GM23338 (cell line): ENCODE measurements around the gene DPY19L1. TPM values are rescaled to one million over a fixed set of nuclear protein-coding genes. Genes with fewer than 3 reads are reported as not detected.
"Not testable (repeated sequence)": the region's sequence is repeated elsewhere in the genome, so short reads cannot be mapped to it uniquely, and the experiment has no call there.

Experiments used
- ATAC-seq: fragments of 200-7000 bp; cut with Tn5 transposase; 3 replicates; pipeline ENCODE4 v1.9.1; 2020
- DNase-seq: peaks from one replicate; pipeline ENCODE4 v3.0.0-alpha.2; 2015; ENCODE audit warnings: low spot score
- H2AFZ ChIP-seq: fragments of 200-600 bp; sonication (generic); 2 replicates; pipeline ENCODE4 v1.8.0; 2016; ENCODE audit warnings: antibody characterized with exemption, mild to moderate bottlenecking, moderate library complexity
- H3F3A ChIP-seq: fragments of 200-600 bp; sonication (generic); replicated peaks from 2 replicates; pipeline ENCODE4 v1.8.0; 2017; ENCODE audit warnings: antibody characterized with exemption, mixed run types, low read depth
- H3K27ac ChIP-seq: fragments of 200-600 bp; sonication (generic); 2 replicates; pipeline ENCODE4 v1.6.1; 2016; ENCODE audit warnings: low read depth
- H3K27me3 ChIP-seq: fragments of 200-600 bp; sonication (generic); 2 replicates; pipeline ENCODE4 v1.8.0; 2016; ENCODE audit warnings: mild to moderate bottlenecking, mixed run types, moderate library complexity; ENCODE audit not compliant: insufficient read depth
- H3K36me3 ChIP-seq: fragments of 200-600 bp; sonication (generic); 2 replicates; pipeline ENCODE4 v1.8.0; 2016; ENCODE audit warnings: mild to moderate bottlenecking; ENCODE audit not compliant: insufficient read depth
- H3K4me1 ChIP-seq: fragments of 200-600 bp; sonication (generic); 2 replicates; pipeline ENCODE4 v1.8.0; 2016; ENCODE audit warnings: mild to moderate bottlenecking, moderate library complexity; ENCODE audit not compliant: insufficient read depth
- H3K4me2 ChIP-seq: fragments of 200-600 bp; sonication (generic); 2 replicates; pipeline ENCODE4 v1.7.1; 2017; ENCODE audit warnings: mixed run types
- H3K4me3 ChIP-seq: fragments of 200-600 bp; sonication (generic); 2 replicates; pipeline ENCODE4 v1.6.1; 2016; ENCODE audit warnings: mixed run types
- H3K79me2 ChIP-seq: fragments of 200-600 bp; sonication (generic); replicated peaks from 2 replicates; pipeline ENCODE4 v1.8.0; 2017; ENCODE audit warnings: mild to moderate bottlenecking; ENCODE audit not compliant: insufficient read depth
- H3K9me2 ChIP-seq: fragments of 200-600 bp; sonication (generic); 2 replicates; pipeline ENCODE4 v1.8.0; 2017; ENCODE audit not compliant: insufficient read depth
- H4K20me1 ChIP-seq: fragments of 200-600 bp; sonication (generic); replicated peaks from 2 replicates; pipeline ENCODE4 v1.8.0; 2017; ENCODE audit warnings: mild to moderate bottlenecking; ENCODE audit not compliant: insufficient read depth
- H3K27ac Mint-ChIP-seq: 2 replicates; pipeline ENCODE4 v1.8.0; 2020; ENCODE audit warnings: inconsistent platforms, mild to moderate bottlenecking, moderate library complexity, mixed read lengths
- H3K27me3 Mint-ChIP-seq: 3 replicates; pipeline ENCODE4 v1.8.0; 2022; ENCODE audit warnings: low read depth, mild to moderate bottlenecking, moderate library complexity, mixed read lengths, inconsistent platforms; ENCODE audit not compliant: insufficient read depth, poor library complexity
- H3K36me3 Mint-ChIP-seq: 3 replicates; pipeline ENCODE4 v1.8.0; 2021; ENCODE audit warnings: low read depth, mild to moderate bottlenecking, inconsistent platforms, moderate library complexity, mixed read lengths
- H3K4me1 Mint-ChIP-seq: 3 replicates; pipeline ENCODE4 v1.8.0; 2020; ENCODE audit warnings: mild to moderate bottlenecking, inconsistent platforms, mixed read lengths
- H3K4me3 Mint-ChIP-seq: 3 replicates; pipeline ENCODE4 v1.8.0; 2021; ENCODE audit warnings: moderate library complexity, mild to moderate bottlenecking, inconsistent platforms, mixed read lengths
- H3K9me3 Mint-ChIP-seq: 3 replicates; pipeline ENCODE4 v1.8.0; 2020; ENCODE audit warnings: moderate library complexity, mild to moderate bottlenecking, inconsistent platforms, mixed read lengths
- ETS1 ChIP-seq: IDR thresholded peaks from 2 replicates; pipeline ENCODE4 v1.6.1; 2016; ENCODE audit warnings: antibody characterized with exemption
- EZH2 ChIP-seq: fragments of 200-600 bp; sonication (generic); IDR thresholded peaks from one replicate; pipeline ENCODE4 v1.8.0; 2017; ENCODE audit warnings: antibody characterized with exemption, mild to moderate bottlenecking, low read depth; ENCODE audit not compliant: unreplicated experiment
- JUNB ChIP-seq: IDR thresholded peaks from one replicate; pipeline ENCODE4 v1.6.1; 2016; ENCODE audit warnings: antibody characterized with exemption; ENCODE audit not compliant: unreplicated experiment
- NANOG ChIP-seq: IDR thresholded peaks from 2 replicates; pipeline ENCODE4 v1.6.1; 2016; ENCODE audit warnings: antibody characterized with exemption, borderline replicate concordance
- POLR2AphosphoS5 ChIP-seq: IDR thresholded peaks from 2 replicates; pipeline ENCODE4 v1.6.1; 2016; ENCODE audit warnings: antibody characterized with exemption, low read depth
- STAT1 ChIP-seq: IDR thresholded peaks from one replicate; pipeline ENCODE4 v1.6.1; 2016; ENCODE audit warnings: antibody characterized with exemption; ENCODE audit not compliant: unreplicated experiment
- ZNF462 ChIP-seq: fragments of 250-450 bp; sonication (Bioruptor Pico); IDR thresholded peaks from 2 replicates; pipeline ENCODE4 v1.5.0; 2020; ENCODE audit warnings: mild to moderate bottlenecking, moderate library complexity
- polyA plus RNA-seq: library from polyadenylated mRNA; unstranded; fragments of >200 nt; fragmentation: Nextera tagmentation; extraction: Ambion mirVana; gene quantifications from 2 replicates; pipeline ENCODE4 v1.2.1, GENCODE V29; 2016
- total RNA-seq: library from RNA; depleted of rRNA; stranded (reverse); fragments of >200 nt; shearing (Covaris generic); gene quantifications from 2 replicates; pipeline ENCODE4 v1.2.3, GENCODE V29; 2014

DPY19L1 gene
- total and polyA plus RNA-seq, 2 experiments from 2014 or later: 4.4 to 20.2 TPM

DNA sequence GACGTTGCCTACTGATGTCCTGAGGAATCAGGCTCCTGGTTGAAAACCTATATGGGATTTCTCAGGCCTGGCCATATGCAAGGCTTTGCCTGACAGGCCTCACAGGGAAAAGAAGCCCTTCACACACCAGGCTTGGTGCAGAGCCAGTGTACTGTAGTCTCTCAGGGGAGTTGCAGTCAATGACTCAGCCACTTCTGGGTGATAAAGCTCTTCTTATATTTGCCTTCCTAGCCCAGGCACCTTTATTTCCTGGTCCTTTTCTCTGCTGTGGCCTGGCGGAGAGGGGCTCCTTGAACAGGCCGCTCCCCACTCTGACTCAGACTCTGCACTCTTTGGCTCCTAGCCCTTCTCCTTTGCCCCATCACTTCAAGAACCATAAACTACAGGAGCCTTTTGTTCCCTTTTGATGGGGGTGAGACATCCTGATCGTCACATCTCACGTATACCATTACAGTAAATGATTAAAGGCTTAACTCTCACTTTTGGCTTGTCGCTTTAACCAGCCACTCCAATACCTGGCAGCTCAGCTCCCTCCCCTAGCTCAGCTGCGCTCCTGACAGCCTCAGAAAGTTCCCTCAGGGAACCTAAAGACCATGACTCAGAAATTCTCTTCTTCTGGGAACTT, 33.5 kb downstream of the DPY19L1 start:
- ATAC-seq (peak; percentile 64), DNase-seq (no peak)
- no peaks in the 10 kb centered on the region for H3K9me3 Mint-ChIP-seq
- peaks cover 6% of the 10 kb centered on the region for H3K27me3 Mint-ChIP-seq
- H3K4me3 ChIP-seq: no peak overlapping the region
- H3K4me1 Mint-ChIP-seq: peaks cover 24% of the 10 kb centered on the region
- H3K4me2 ChIP-seq: no peak overlapping the region
- no peaks in the 10 kb centered on the region for H3K36me3 ChIP-seq
- 0 out of 2 replicates have a peak, but pooled peaks cover 5% of the 10 kb centered on the region for H3K4me1 ChIP-seq
- H3K27ac ChIP-seq: no peak overlapping the region
- H3K27ac Mint-ChIP-seq: peak overlapping the region; percentile 81
- no peaks in the 10 kb centered on the region for H3K9me2 ChIP-seq
- no peaks in the 10 kb centered on the region for H3K79me2 ChIP-seq
- no peaks in the 10 kb centered on the region for H3F3A ChIP-seq
- TF ChIP-seq EZH2 (no peak), ETS1 (no peak), STAT1 (no peak), ZNF462 (CRISPR knock-in tag) (no peak), NANOG (no peak), POLR2AphosphoS5 (no peak), JUNB (no peak)
- no peak overlapping the region for H3K4me3 Mint-ChIP-seq
- no peaks in the 10 kb centered on the region for H4K20me1 ChIP-seq
- no peak overlapping the region for H2AFZ ChIP-seq
- peaks cover 9% of the 10 kb centered on the region; the same call in 2 of the 3 replicates for H3K36me3 Mint-ChIP-seq
- no peaks in the 10 kb centered on the region for H3K27me3 ChIP-seq

DNA sequence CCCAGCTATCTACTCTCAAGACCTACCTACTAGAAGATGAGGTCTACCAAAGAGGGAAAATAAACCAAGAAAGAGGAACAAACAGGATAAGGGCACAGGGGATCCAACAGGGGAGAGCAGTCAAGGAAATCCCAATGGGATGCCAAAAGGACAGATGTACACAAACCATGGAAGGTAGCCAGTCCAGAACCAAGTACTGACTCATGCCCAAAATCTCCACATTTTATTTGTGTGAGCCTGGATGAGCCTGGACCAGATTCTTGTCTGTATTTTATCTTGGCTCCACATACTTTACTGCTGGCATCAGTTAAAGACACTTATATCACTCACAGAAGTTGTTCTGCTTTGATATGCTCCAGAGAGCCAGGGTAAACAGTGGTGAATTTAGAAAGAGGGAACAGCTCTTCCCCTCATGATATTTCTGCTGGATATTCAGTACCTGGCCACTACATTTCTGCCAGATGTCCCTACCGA, 34.1 kb downstream of the DPY19L1 start:
- not testable (repeated sequence) for H3F3A ChIP-seq, H3K4me3 ChIP-seq, H3K27me3 Mint-ChIP-seq, H3K4me2 ChIP-seq, H3K27ac ChIP-seq, ATAC-seq, H3K27me3 ChIP-seq, H3K36me3 Mint-ChIP-seq, H3K79me2 ChIP-seq, H3K27ac Mint-ChIP-seq, H2AFZ ChIP-seq, H3K9me3 Mint-ChIP-seq, DNase-seq, H3K9me2 ChIP-seq, H4K20me1 ChIP-seq, H3K4me1 ChIP-seq, H3K36me3 ChIP-seq, H3K4me3 Mint-ChIP-seq
- peaks cover 23% of the 10 kb centered on the region for H3K4me1 Mint-ChIP-seq

DNA sequence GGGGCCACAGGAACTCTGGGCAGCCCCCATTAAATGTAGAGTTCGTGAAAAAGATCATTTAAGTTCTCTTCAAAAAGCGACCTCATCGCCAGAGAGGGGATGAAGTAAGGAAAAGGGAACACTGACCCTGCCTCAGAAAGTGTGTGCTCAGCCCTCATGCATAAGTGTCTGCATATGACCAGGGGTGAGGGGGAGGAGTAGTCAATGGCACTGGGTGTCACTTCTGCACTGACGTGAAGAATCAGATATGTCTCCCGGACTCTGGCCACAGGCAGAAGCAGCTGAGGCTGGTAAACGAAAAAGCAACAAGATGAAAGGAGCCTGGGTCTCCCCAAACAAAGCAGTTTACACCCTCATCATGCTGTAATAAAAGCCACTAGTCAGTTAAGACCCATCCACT, 39.0 kb downstream of the DPY19L1 start:
- not testable (repeated sequence) for H3K36me3 ChIP-seq, H3K9me2 ChIP-seq, H3K27me3 ChIP-seq, H3F3A ChIP-seq, H3K4me2 ChIP-seq, H3K27me3 Mint-ChIP-seq, H2AFZ ChIP-seq, H3K4me3 ChIP-seq, H3K4me3 Mint-ChIP-seq, H3K27ac ChIP-seq, H3K9me3 Mint-ChIP-seq, DNase-seq, H3K4me1 ChIP-seq, H4K20me1 ChIP-seq, H3K79me2 ChIP-seq, ATAC-seq
- peaks cover 14% of the 10 kb centered on the region; the same call in 2 of the 3 replicates for H3K36me3 Mint-ChIP-seq
- H3K27ac Mint-ChIP-seq: peak overlapping the region; percentile 51; the same call in 1 of the 2 replicates
- peaks cover 15% of the 10 kb centered on the region for H3K4me1 Mint-ChIP-seq
